Activated CD8-positive, alpha-beta memory T cell treated with anti-CD3 and anti-CD28 coated beads, Interleukin-2, amount 50 U/mL, for 24 hours (primary cell): Measurements from ENCODE around the gene LMF1.

Experiments
- DNase-seq: peaks from one replicate; pipeline ENCODE4 v3.0.0-alpha.2; 2020; ENCODE audit errors: extremely low read depth

LMF1 gene

DNA sequence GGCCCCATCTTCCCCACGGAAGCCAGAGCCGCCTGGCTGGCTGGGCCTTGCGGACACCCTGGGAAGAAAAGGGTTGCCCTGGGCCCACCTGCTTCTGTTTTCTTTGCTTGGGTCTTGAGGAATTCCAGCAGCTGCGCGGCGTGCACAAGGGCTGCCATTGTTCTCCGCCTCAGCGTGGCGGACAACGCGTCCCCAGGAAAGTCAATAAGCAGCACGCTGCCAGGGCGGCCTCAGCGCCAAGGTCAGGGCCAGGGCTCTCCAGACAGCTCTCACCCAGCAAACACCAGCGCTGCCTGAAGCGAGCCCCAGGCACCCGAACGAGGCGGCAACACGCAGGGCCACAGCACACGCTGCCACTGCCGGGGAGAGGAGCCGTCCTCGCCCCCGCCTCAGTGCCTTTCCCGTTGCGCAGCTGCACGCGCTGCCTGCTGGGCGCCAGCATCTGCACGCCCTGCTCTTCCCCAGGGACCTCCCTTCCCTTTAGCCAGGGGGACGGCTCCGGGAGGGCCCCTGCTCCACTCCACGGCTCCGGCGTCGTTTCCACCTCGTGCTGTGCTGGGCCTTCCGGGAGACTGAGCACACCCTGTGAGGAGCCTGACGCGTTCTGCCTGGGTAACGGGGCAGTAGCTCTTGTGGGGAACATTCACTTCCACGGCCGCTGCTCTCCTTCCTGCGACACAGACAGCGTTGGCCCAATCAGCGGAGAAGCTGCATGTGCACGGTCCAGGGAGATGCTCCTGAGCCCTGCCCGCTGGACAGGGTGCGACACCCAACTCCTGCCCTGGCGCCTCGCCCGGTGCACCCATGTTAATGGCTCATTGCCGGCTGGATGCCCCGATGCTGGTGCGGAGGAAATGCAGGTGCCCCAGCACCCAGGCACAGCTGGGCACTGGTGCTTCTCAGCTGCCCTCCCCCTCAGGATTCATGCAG, 57.8 kb downstream of the LMF1 start:
- no peak for DNase-seq

GRCh38 chr16:912322-912683, 58.5 kb downstream of the LMF1 start:
- no peak for DNase-seq

- no peak for DNase-seq
Measured at GRCh38 chr16:911604-912321, 59.0 kb downstream of the LMF1 start.

GRCh38 chr16:911101-911500, 59.7 kb downstream of the LMF1 start:
- DNase-seq, result no peak

DNA sequence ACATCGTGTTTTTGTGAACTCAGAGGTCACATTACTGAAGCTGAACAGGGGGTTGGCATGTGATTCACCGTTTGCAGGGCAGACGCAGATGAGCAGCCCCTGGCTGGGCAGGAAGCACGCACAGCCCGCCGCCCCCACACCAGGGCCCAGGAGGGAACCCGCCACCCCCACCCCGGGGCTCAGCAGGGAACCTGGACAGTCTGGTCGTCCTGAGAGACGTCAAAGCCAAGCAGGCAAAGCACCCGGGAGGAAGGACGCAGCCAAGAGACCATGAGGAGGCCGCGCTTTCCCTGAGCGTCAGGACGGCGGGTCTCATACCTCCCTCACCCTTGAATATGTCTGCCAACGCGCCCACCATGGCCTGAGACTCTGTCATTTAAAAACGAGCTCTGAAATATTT, 60.6 kb downstream of the LMF1 start:
- no peak for DNase-seq

DNA sequence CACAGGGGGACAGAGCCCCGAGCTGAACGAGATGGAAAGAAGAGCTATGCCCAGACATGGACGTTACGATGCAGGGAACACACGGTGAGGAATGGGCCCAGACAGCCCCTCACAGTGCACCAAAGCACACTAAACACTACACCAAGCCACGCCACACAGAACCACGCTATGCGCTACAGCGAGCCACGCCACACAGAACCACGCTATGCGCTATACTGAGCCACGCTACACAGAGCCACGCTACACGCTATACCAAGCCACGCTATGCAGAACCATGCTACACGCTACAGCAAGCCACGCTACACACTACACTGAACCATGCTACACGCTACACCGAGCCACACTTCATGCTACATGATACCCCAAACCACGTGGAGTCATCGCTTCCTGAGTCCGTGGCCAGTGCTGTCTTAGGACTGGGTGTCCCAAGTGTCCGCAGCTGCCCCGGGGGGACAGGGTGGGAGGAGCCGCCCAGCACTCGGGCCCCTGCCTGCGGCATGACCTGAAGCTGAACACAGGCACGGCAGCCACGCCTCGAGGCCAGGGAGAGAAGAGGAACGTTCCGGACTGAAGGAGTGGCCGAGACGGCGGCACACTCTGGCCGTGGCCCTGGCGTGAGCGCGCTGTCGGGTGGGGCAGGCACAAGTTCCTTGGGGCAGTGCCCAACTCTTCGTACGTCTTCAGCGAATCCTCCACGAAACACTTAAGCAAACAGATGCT, 61.3 kb downstream of the LMF1 start:
- DNase-seq, result no peak

GRCh38 chr16:908526-909155, 62.1 kb downstream of the LMF1 start:
- DNase-seq, result no peak

- DNase-seq, result no peak
Measured at GRCh38 chr16:907842-908241, 62.9 kb downstream of the LMF1 start.

DNA sequence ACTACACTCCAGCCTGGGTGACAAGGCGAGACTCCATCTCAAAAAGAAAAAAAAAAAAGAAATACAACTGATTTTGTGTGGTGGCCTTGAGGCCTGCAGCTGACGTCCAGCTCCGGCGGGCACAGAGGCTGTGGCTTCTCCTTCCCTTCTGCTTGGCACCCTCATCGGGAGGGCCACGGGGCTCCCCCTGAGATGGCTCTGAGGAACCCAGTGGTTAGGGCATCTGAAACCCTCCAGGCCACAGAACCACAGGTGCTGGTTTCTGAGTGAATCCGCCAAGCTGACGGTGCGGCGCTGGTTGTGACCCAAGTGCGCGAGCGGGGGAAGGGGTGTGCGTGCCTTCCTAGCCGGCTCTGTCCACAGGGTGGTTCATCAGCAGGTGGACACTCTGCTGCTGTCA, 63.4 kb downstream of the LMF1 start:
- no peak for DNase-seq

DNA sequence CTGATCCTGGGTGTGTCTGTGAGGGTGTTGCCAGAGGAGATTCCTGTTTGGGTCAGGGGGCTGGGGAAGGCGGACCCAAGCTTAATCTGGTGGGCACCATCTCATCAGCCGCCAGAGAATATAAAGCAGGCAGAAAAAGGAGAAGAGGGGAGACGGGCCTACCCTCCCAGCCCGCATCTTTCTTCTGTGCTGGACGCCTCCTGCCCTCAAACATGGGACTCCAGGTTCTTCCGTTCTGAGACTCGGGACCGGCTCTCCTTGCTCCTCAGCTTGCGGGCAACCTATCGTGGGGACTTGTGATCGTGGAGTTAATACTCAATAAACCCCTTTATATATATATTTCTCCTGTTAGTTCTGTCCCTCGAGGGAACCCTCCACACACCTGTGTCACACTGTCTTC, 64.5 kb downstream of the LMF1 start:
- no peak for DNase-seq

DNA sequence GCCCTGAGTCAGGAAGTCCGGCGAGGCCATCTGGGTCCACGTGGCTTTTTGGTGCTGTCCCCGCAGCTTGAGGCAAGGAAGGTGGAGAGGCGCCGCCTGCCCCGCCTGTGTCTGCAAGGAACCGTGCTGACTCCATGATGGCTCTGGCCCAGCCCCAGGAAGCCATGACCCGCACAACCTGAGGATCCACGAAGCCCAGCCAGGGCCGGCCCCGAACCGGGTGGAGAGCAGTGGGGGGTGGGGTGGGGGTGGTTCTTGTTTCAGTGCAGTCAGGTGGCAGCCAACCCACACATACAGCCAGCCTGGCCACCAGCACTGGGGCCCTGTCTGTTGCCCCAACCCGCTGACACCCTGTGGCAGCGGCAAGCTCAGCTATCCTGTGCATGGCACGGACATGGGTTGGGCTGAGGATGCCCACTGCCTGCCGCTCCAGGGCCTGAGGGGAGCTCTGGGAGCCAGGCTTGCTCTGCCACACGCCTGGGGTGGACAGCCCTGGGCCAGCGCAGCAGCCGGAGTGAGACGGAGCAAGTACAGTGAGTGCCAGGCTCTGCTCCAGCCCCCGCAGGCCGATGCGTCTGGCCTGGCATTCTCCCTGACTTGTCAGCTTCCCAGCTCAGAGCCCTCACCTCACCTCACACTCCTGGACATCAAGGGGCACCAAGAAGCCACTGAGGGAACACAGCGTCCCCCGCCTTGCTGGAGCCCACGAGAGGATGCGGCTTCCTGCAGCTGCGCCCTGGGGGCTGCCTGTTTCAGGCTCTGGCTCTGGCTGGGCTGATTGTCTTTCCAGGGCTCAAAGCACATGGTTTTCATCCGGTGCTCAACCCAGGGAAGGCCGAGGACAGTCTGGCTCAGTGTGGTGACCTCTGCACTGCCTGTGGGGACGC, 68.8 kb downstream of the LMF1 start:
- DNase-seq, result no peak

- DNase-seq, result no peak
Measured at GRCh38 chr16:901149-901548, 69.6 kb downstream of the LMF1 start.

- DNase-seq, result no peak
Measured at GRCh38 chr16:900211-900610, 70.6 kb downstream of the LMF1 start.

GRCh38 chr16:899683-900060, 71.1 kb downstream of the LMF1 start:
- no peak for DNase-seq

DNA sequence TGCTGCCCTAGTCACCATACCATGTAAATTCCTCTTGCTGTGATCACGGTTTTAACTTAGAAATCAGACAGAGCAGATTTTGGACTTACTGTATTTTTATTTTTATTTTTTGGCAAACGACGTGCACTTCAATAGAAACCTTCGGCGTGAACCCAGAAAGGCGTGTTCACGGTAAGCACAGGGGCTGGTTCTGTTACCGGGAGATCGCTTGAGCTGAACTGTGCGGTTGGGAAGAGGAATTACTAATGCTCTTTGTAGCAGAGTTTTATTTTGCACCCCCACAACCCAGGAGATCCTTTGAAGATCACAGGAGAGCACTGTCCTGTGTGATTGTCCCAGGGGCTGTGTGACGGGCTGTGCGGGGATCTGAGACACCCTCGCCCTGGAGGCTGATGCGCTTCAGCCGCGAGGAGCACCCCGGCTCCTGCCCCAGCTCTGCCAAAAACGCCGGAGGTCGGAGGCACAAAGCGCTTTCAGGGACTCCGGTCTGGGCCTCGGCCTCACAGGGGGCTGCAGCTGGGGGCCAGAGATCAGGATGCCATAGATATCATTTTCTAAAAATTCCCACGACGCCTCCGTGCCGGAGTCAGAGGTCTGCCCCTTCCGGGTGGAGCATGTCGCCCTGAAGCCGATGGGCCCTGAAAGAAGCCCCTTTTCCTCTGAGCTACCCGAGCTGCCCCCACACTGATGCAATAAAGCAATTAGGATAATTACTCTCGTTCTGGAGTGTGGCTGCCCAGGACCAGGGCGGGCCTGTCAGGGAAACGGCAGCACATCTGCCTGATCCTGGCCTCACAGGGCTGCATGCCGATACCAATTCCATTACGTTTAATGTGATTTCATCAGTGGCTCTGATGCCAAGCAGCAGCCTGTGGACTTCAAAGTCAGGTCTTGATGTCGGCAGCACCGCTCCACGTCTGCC, 71.8 kb downstream of the LMF1 start:
- no peak for DNase-seq

GRCh38 chr16:898216-898615, 72.6 kb downstream of the LMF1 start:
- DNase-seq, result no peak

- DNase-seq, result no peak
Measured at GRCh38 chr16:897701-898100, 73.1 kb downstream of the LMF1 start.

DNA sequence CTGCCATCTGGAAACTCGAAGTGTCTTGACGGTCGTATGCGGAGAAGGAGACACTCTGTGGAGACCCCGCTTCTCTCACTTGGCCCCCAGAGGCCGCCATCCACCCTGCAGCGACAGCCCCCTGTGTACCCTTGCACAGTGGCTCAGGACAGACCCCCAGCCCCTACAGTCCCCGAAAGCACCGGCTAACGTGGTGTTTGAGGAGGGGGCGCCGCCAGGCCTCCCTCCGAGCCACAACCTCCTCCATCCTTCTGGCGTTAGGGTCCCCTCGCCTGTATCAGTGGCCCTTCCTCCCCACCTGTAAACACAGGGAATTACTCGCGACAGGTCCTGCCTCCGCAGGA, 73.6 kb downstream of the LMF1 start:
- no peak for DNase-seq

DNA sequence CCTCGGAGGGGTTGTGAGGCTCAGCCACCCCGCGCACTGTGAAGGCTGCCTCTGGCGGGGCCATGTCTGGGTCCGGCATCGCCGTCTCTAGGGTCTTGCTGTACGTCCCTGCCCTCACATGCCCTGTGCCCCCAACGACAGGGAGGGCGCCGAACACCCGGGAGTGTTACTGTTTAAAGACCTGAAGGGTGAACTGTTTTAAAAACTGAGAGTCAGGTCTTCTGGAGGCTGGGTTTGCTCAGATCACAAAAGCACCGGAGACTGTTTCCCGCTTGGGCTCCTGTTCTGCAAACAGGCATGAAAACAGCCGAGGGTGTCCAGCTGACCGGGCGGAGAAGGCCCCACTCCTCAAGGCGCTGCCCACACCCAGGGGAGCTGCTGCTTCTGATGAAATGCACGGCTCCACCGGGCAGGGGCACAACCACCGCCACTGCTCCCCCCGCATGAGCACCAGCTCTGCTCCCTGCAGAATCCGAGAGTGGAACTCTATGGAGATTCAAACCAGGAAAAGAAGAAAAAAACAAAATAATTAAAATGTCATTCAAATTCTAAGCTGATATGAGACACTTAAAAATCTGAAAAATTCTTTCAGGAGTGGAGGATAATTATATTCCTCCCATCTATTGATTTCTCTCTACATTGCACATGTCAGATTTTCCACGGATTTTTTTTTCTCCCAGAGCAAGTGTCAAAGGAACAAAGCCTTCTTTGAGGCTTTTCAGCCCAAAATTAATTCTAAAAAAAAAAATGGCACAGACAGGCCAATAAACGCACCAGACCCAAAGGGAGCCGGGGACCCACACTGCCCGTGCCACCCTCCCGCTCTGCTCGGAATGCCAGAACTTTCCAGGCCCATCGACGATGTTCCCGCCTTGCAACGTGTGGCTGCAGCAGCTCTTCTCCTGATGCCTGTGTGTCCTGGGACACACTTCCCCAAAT, 74.3 kb downstream of the LMF1 start:
- no peak for DNase-seq
